HepG2 (cell line): ENCODE results near the gene PA2G4. TPM values are rescaled to one million over a fixed set of nuclear protein-coding genes. Genes with fewer than 3 reads are reported as not detected.

Experiments used
- ATAC-seq: fragments of 200-7000 bp; cut with Tn5 transposase; 3 replicates; pipeline ENCODE4 v1.9.1; 2020; ENCODE audit warnings: mild to moderate bottlenecking, moderate library complexity
- BruUV-seq: library from RNA; stranded (reverse); fragments of 400-500 nt; replicated peaks from 2 replicates; lab custom pipeline; 2021; lab: Mats Ljungman, UMichigan
- CTCF ChIA-PET: fragments of 300-600 bp; formaldehyde crosslinking; extraction: SDS; loops from one replicate; lab custom pipeline; 2021; ENCODE audit warnings: low total read pairs, inconsistent platforms, low intra/inter-chr PET ratio; lab: Yijun Ruan, JAX
- POLR2A ChIA-PET: fragments of 350-600 bp; sonication (Branson Sonifier 250); formaldehyde crosslinking; loops from one replicate; lab custom pipeline; 2020; ENCODE audit warnings: antibody characterized with exemption, inconsistent platforms; lab: Yijun Ruan, JAX
- DNase-seq: peaks from one replicate; pipeline ENCODE4 v3.0.0-alpha.2; 2015; ENCODE audit warnings: low spot score
- FAIRE-seq: peaks from 3 replicates; lab custom pipeline; 2011; peaks lifted over from hg19 to GRCh38; lab: Jason Lieb, UNC
- H2AFZ ChIP-seq: one replicate; pipeline ENCODE4 v1.6.1; 2011; ENCODE audit warnings: low read length, inconsistent platforms
- H3K27ac ChIP-seq: fragments of 300-600 bp; 3 replicates; pipeline ENCODE4 v1.8.0; 2011; ENCODE audit warnings: mixed run types, mild to moderate bottlenecking, mixed read lengths, low read length, inconsistent platforms; ENCODE audit not compliant: insufficient read depth; ENCODE audit errors: extremely low read length
- H3K27me3 ChIP-seq, 2 experiments: fragments of 200-600 bp in 1 of 2; 2 replicates in 1 of 2; 3 replicates in 1 of 2; pipeline versions ENCODE4 v1.6.0 to v1.8.0; 2011; ENCODE audit warnings: low read length in 2 of 2, mild to moderate bottlenecking in 2 of 2, moderate library complexity in 2 of 2, inconsistent platforms in 1 of 2; ENCODE audit not compliant: insufficient read depth in 2 of 2, control insufficient read depth in 1 of 2
- H3K36me3 ChIP-seq, 2 experiments: fragments of 200-600 bp in 1 of 2; replicated peaks in 1 of 2; 2 replicates in 1 of 2; 3 replicates in 1 of 2; pipeline versions ENCODE4 v1.5.1 to v1.8.0; 2011; ENCODE audit warnings: low read length in 2 of 2, inconsistent platforms in 1 of 2; ENCODE audit not compliant: insufficient read depth in 2 of 2, control insufficient read depth in 1 of 2
- H3K4me1 ChIP-seq: 2 replicates; pipeline ENCODE4 v1.5.1; 2012; ENCODE audit warnings: low read length, inconsistent platforms; ENCODE audit not compliant: insufficient read depth
- H3K4me2 ChIP-seq: 2 replicates; pipeline ENCODE4 v1.6.0; 2011; ENCODE audit warnings: low read depth, low read length, inconsistent platforms
- H3K4me3 ChIP-seq, 3 experiments: fragments of 200-600 bp in 1 of 3; sonication (generic), shearing (Covaris generic) in 1 of 3; replicated peaks in 1 of 3; 2 replicates each; pipeline ENCODE4 v1.5.1; 2011 to 2016; ENCODE audit warnings: low read length in 3 of 3, inconsistent platforms in 2 of 3, low read depth in 2 of 3, mild to moderate bottlenecking in 2 of 3, control low read depth in 1 of 3, mixed read lengths in 1 of 3; ENCODE audit not compliant: insufficient read depth in 1 of 3
- H3K79me2 ChIP-seq: one replicate; pipeline ENCODE4 v1.6.1; 2011; ENCODE audit warnings: low read length, inconsistent platforms; ENCODE audit not compliant: insufficient read depth
- H3K9ac ChIP-seq: 2 replicates; pipeline ENCODE4 v1.6.0; 2011; ENCODE audit warnings: mild to moderate bottlenecking, low read depth, low read length, inconsistent platforms; ENCODE audit not compliant: insufficient read depth
- H3K9me3 ChIP-seq: 2 replicates; pipeline ENCODE4 v1.5.1; 2012; ENCODE audit warnings: mild to moderate bottlenecking, low read length
- H4K20me1 ChIP-seq: 2 replicates; pipeline ENCODE4 v1.6.0; 2011; ENCODE audit warnings: inconsistent platforms, mild to moderate bottlenecking, low read length, moderate library complexity; ENCODE audit not compliant: insufficient read depth
- AGO2 ChIP-seq: fragments of 200-400 bp; formaldehyde crosslinking; optimal IDR thresholded peaks from 2 replicates; pipeline ENCODE3; 2017; ENCODE audit warnings: mild to moderate bottlenecking, low read depth, low read length, moderate library complexity
- AHR ChIP-seq: IDR thresholded peaks from 2 replicates; pipeline ENCODE4 v1.6.1; 2018; ENCODE audit warnings: missing genetic modification reagents, missing compliant biosample characterization
- JUND ChIP-seq: sonication (generic); formaldehyde crosslinking; IDR thresholded peaks from 2 replicates; pipeline ENCODE4 v1.8.0; 2022; ENCODE audit warnings: mild to moderate bottlenecking, missing genetic modification reagents
- POLR2A ChIP-seq, 2 experiments: IDR thresholded peaks; 2 replicates each; pipeline ENCODE4 v1.6.1; 2011; ENCODE audit warnings: low read depth in 2 of 2, low read length in 2 of 2, mild to moderate bottlenecking in 1 of 2, moderate library complexity in 1 of 2; ENCODE audit not compliant: insufficient read depth in 1 of 2
- POLR2AphosphoS5 ChIP-seq: IDR thresholded peaks from 2 replicates; pipeline ENCODE4 v1.6.1; 2012; ENCODE audit warnings: low read depth, low read length
- POLR2G ChIP-seq: fragments of 200-400 bp; formaldehyde crosslinking; IDR thresholded peaks from 2 replicates; pipeline ENCODE4 v1.6.1; 2018; ENCODE audit warnings: mild to moderate bottlenecking, low read depth, low read length, moderate library complexity
- RBFOX2 ChIP-seq: fragments of 200-400 bp; formaldehyde crosslinking; IDR thresholded peaks from 2 replicates; pipeline ENCODE4 v1.6.1; 2017; ENCODE audit warnings: low read depth, mild to moderate bottlenecking, low read length
- RBM22 ChIP-seq: fragments of 200-400 bp; formaldehyde crosslinking; optimal IDR thresholded peaks from 2 replicates; pipeline ENCODE3; 2017; ENCODE audit warnings: mild to moderate bottlenecking, low read length, moderate library complexity
- SSRP1 ChIP-seq: IDR thresholded peaks from 2 replicates; pipeline ENCODE4 v1.6.1; 2016; ENCODE audit warnings: control low read depth
- TP53 ChIP-seq: sonication (generic); formaldehyde crosslinking; conservative IDR thresholded peaks from 2 replicates; pipeline ENCODE4 v1.4.0; 2020; ENCODE audit warnings: missing genetic modification reagents
- ZNF33B ChIP-seq: sonication (generic); formaldehyde crosslinking; IDR thresholded peaks from 2 replicates; pipeline ENCODE4 v1.5.1; 2020; ENCODE audit warnings: mild to moderate bottlenecking, missing genetic modification reagents
- ZNF468 ChIP-seq: sonication (generic); formaldehyde crosslinking; IDR thresholded peaks from 2 replicates; pipeline ENCODE4 v1.8.0; 2022; ENCODE audit warnings: mild to moderate bottlenecking, moderate library complexity, missing genetic modification reagents
- WGBS: methylation state at CpG from one replicate; pipeline ENCODE4 v1.1.6; 2017; ENCODE audit warnings: low lambda C conversion rate; 5-methylcytosine and 5-hydroxymethylcytosine counted together
- in situ Hi-C: cut with HindIII; loops from 2 replicates; pipeline ENCODE4 v1.10.0; 2017; ENCODE audit warnings: low pct_unique_long_range_greater_than_20kb; ENCODE audit not compliant: extremely low pct_ligation_motif_present
- intact Hi-C: fragments of 100-400 bp; cut with micrococcal nuclease; formaldehyde crosslinking; loops from one replicate; pipeline ENCODE4 v1.10.0; 2022; ENCODE audit not compliant: unreplicated experiment
- polyA plus RNA-seq, 8 experiments: library from polyadenylated mRNA; depleted of rRNA in 3 of 8; stranded (reverse) in 7 of 8; unstranded in 1 of 8; fragments of >200 nt; fragmentation: Illumina TruSeq in 4 of 8; extraction: Trizol in 4 of 8; gene quantifications; 2 replicates each; pipeline versions ENCODE4 v1.2.1 to v1.2.3, GENCODE V29; 2011 to 2016; ENCODE audit warnings: low read depth in 4 of 8, missing spikeins in 1 of 8, mixed read lengths in 1 of 8; ENCODE audit not compliant: insufficient read depth in 1 of 8
- total RNA-seq, 5 experiments: library from RNA; depleted of rRNA; stranded (reverse); fragments of >200 nt; fragmentation: Illumina TruSeq; extraction: Trizol; gene quantifications; 2 replicates each; pipeline ENCODE4 v1.2.3, GENCODE V29; 2016; ENCODE audit warnings: low read depth in 1 of 5

Gene PA2G4
- total and polyA plus RNA-seq, 2 of the 13 experiments (the other 11 are each of a cell fraction or from before 2014, with no cell fraction given): 147 to 240 TPM

DNA sequence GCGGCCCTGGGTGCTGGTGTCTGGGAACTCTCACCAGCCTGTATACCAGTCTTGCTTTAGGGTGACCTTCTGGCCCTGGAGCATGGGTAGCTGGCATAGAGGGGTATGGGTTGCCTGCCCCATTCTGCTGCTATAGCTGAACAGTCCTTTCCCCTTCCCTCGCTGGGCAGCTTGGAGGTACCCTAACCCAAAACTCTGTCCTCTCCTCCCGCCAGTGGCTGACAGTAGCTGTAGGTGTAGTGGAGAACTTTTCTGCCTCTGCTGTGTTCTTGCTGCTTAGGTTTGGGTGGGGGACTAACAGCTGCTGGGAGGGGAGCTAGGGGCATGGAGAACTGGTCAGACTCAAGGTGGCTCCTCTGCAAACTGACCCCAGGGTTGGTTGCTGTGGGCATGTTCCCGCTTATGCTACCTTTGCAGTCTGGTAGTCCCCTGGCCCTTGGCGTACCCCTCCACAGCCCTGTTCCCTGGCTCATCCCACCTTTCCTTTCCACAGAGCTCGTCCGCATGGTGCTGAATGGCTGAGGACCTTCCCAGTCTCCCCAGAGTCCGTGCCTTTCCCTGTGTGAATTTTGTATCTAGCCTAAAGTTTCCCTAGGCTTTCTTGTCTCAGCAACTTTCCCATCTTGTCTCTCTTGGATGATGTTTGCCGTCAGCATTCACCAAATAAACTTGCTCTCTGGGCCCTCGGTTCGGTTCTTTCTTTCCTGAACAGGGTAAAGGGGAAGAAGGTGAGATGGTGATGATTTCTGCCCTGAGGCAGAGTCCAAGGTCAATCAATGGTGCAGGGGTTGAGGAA lies 56.7 kb downstream of the PA2G4 start (continued):
- no peak for TF ChIP-seq ZNF468 (CRISPR knock-in tag)

DNA sequence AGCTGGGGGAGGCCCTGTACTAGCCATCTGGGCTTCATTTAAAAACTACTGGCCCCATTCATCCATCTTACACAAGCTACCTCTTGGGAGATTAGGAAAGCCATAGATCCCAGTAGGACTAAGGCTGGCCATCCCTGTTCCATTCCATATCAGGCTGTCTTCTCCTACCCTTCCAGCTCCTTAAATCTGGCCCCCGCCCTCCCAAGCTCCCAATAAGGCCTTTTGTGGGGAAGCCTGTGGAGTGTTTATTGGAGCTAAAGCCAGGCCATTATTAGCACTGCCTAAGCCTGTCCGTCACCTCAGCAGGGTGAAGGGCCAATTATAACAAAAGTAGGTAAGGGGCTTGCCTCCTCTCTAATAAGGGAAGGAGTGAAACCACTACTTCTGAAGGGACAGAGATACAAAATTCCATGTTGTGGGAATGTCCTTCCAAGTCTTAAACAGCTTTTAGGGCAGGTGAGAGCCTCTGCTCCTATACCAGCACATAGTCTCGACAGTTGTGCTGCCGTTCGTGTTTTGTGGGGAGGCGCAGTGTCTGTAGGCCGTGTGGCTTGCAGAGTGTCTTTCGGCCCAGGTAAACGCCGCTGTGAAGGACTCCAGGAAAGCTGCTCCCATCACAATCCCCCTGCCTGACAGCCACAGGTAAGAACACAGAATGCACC lies 57.5 kb downstream of the PA2G4 start:
- Histone ChIP-seq H2AFZ (no peak overlapping the region), H3K4me1 (peaks cover 36% of the 10 kb centered on the region), H4K20me1 (peaks cover 28% of the 10 kb centered on the region), H3K79me2 (peaks cover 25% of the 10 kb centered on the region), H3K27ac (no peak overlapping the region), H3K9me3 (no peaks in the 10 kb centered on the region), H3K4me2 (no peak overlapping the region), H3K9ac (no peak overlapping the region), H3K27me3 (no peaks in the 10 kb centered on the region; a peak in 1 of 5 replicates), H3K4me3 (no peak overlapping the region), H3K36me3 (peaks cover 29 to 56% of the 10 kb centered on the region in 2 experiments)
- no TSS peak for BruUV-seq
- 97% methylated on average over 10 of the region's 10 CpGs for WGBS
- DNase-seq: no peak
- CTCF ChIA-PET: no interaction called here
- FAIRE-seq: no peak
- intact Hi-C loops: no loop called here
- TF ChIP-seq JUND: no peak
- peak; percentile 9; the same call in 1 of the 2 replicates for TF ChIP-seq POLR2G
- no peak for TF ChIP-seq ZNF33B (CRISPR knock-in tag)
- peak; percentile 80; the same call in 1 of the 2 replicates for TF ChIP-seq SSRP1
- peak; percentile 12 for TF ChIP-seq RBM22
- TF ChIP-seq POLR2AphosphoS5: peak; percentile 32
- peak; percentile 50 for TF ChIP-seq AGO2
- TF ChIP-seq TP53: no peak
- TF ChIP-seq RBFOX2: 0 out of 2 replicates have a peak, but pooled peaks have one; percentile 3
- peak in 1 of 2 experiments; percentile 11; a peak in 1 of 4 replicates for TF ChIP-seq POLR2A (IDR thresholded peaks at IDR 0.05; ENCODE audit: insufficient read depth in 1 of 2, low read depth in 2 of 2, low read length in 2 of 2)
- TF ChIP-seq AHR: no peak
- POLR2A ChIA-PET: interaction anchor here (0.8 to 3.3 kb wide), 11 partner anchors 10 to 60 kb away, joined by 3 to 20 read pairs (median 6); partner anchors contain the start of genes ESYT1, MYL6B, RNF41 and SMARCC2
- in situ Hi-C loops: no loop called here
- no peak for ATAC-seq
